ENCODE data around the gene VANGL2. TPM values are rescaled to one million over a fixed set of nuclear protein-coding genes. Genes with fewer than 3 reads are reported as not detected.

Gene VANGL2
- total and polyA plus RNA-seq, 4 donors, result 0.07 to 1.4 (median 0.12) TPM

GRCh38 chr1:160438317-160438918 lies 38.1 kb downstream of the VANGL2 start:
- peak overlapping the region; percentile 7 to 73 for H3K9ac ChIP-seq (ENCODE audit: low read depth in 1 of 2, low read length in 2 of 2)
- H3K27me3 ChIP-seq (ENCODE audit: control insufficient read depth in 4 of 4, insufficient read depth in 4 of 4, low read length in 3 of 4), result no peaks in the 10 kb centered on the region
- H3K27ac ChIP-seq (ENCODE audit: low read depth in 1 of 2, low read length in 2 of 2), result peak overlapping the region; percentile 32 to 34
- H3K4me3 ChIP-seq (ENCODE audit: low read depth in 1 of 3, low read length in 3 of 3), result peak overlapping the region in 2 of 3 donors; percentile 33 to 50
- H3K4me1 ChIP-seq (ENCODE audit: control insufficient read depth in 4 of 4, insufficient read depth in 4 of 4, low read length in 3 of 4), result peaks cover 0 to 4% (median under 1%) of the 10 kb centered on the region in 4 donors
- TF ChIP-seq TAF1 (conservative IDR thresholded peaks at IDR 0.05) (no peak), JUND (IDR thresholded peaks at IDR 0.05) (no peak), RXRA (IDR thresholded peaks at IDR 0.05) (no peak)
- WGBS, result 77% methylated on average over 4 of the region's 4 CpGs
- no peak for DNase-seq (ENCODE audit: low spot score)
- H3K9me3 ChIP-seq (ENCODE audit: control insufficient read depth in 4 of 4, low read length in 3 of 4), result no peaks in the 10 kb centered on the region
- no peaks in the 10 kb centered on the region for H3K36me3 ChIP-seq (ENCODE audit: control insufficient read depth in 4 of 4, insufficient read depth in 3 of 4, low read depth in 1 of 4, low read length in 3 of 4)

GRCh38 chr1:160438935-160439334 lies 38.6 kb downstream of the VANGL2 start:
- Histone ChIP-seq H3K4me3 (ENCODE audit: low read depth in 1 of 3, low read length in 3 of 3) (no peak overlapping the region), H3K4me1 (ENCODE audit: control insufficient read depth in 4 of 4, insufficient read depth in 4 of 4, low read length in 3 of 4) (peaks cover 0 to 4% (median under 1%) of the 10 kb centered on the region in 4 donors), H3K9ac (ENCODE audit: low read depth in 1 of 2, low read length in 2 of 2) (no peak overlapping the region), H3K9me3 (ENCODE audit: control insufficient read depth in 4 of 4, low read length in 3 of 4) (no peaks in the 10 kb centered on the region), H3K36me3 (ENCODE audit: control insufficient read depth in 4 of 4, insufficient read depth in 3 of 4, low read depth in 1 of 4, low read length in 3 of 4) (no peaks in the 10 kb centered on the region), H3K27me3 (ENCODE audit: control insufficient read depth in 4 of 4, insufficient read depth in 4 of 4, low read length in 3 of 4) (no peaks in the 10 kb centered on the region), H3K27ac (ENCODE audit: low read depth in 1 of 2, low read length in 2 of 2) (no peak overlapping the region)
- 98% methylated on average over 2 of the region's 2 CpGs for WGBS
- DNase-seq (ENCODE audit: low spot score), result no peak
- no peak for TF ChIP-seq EGR1 (IDR thresholded peaks at IDR 0.05; ENCODE audit: low read depth in 2 of 2)
- no peak for TF ChIP-seq RAD21 (IDR thresholded peaks at IDR 0.05)
- TF ChIP-seq NR2F2 (IDR thresholded peaks at IDR 0.05), result no peak
- TF ChIP-seq, protein P1, sequence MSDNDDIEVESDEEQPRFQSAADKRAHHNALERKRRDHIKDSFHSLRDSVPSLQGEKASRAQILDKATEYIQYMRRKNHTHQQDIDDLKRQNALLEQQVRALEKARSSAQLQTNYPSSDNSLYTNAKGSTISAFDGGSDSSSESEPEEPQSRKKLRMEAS (IDR thresholded peaks at IDR 0.05), result no peak
- no peak for TF ChIP-seq SP1 (IDR thresholded peaks at IDR 0.05)
- TF ChIP-seq HNF4A (conservative IDR thresholded peaks at IDR 0.05), result no peak
- TF ChIP-seq ZBTB33 (IDR thresholded peaks at IDR 0.05), result no peak
- no peak for TF ChIP-seq FOXA1 (IDR thresholded peaks at IDR 0.05)
- no peak for TF ChIP-seq GABPA (IDR thresholded peaks at IDR 0.05 in 1 of 2, conservative IDR thresholded peaks at IDR 0.05 in 1 of 2)

- Histone ChIP-seq H3K4me3 (ENCODE audit: low read depth in 1 of 3, low read length in 3 of 3) (no peak overlapping the region), H3K27ac (ENCODE audit: low read depth in 1 of 2, low read length in 2 of 2) (no peak overlapping the region), H3K4me1 (ENCODE audit: control insufficient read depth in 4 of 4, insufficient read depth in 4 of 4, low read length in 3 of 4) (peaks cover 0 to 4% (median under 1%) of the 10 kb centered on the region in 4 donors), H3K9me3 (ENCODE audit: control insufficient read depth in 4 of 4, low read length in 3 of 4) (no peaks in the 10 kb centered on the region), H3K27me3 (ENCODE audit: control insufficient read depth in 4 of 4, insufficient read depth in 4 of 4, low read length in 3 of 4) (no peaks in the 10 kb centered on the region), H3K36me3 (ENCODE audit: control insufficient read depth in 4 of 4, insufficient read depth in 3 of 4, low read depth in 1 of 4, low read length in 3 of 4) (no peaks in the 10 kb centered on the region), H3K9ac (ENCODE audit: low read depth in 1 of 2, low read length in 2 of 2) (no peak overlapping the region)
- WGBS, result 82% methylated on average over 2 of the region's 2 CpGs
- no peak for DNase-seq (ENCODE audit: low spot score)
- TF ChIP-seq GABPA (IDR thresholded peaks at IDR 0.05 in 1 of 2, conservative IDR thresholded peaks at IDR 0.05 in 1 of 2) (no peak), REST (IDR thresholded peaks at IDR 0.05) (no peak), RXRA (IDR thresholded peaks at IDR 0.05) (no peak), CTCF (IDR thresholded peaks at IDR 0.05; ENCODE audit: low read depth, low read length, missing input control) (no peak), RAD21 (IDR thresholded peaks at IDR 0.05) (no peak), SP1 (IDR thresholded peaks at IDR 0.05) (no peak), HNF4A (conservative IDR thresholded peaks at IDR 0.05) (no peak), EGR1 (IDR thresholded peaks at IDR 0.05; ENCODE audit: low read depth in 2 of 2) (no peak), TAF1 (conservative IDR thresholded peaks at IDR 0.05) (no peak), ZBTB33 (IDR thresholded peaks at IDR 0.05) (no peak)
- TF ChIP-seq, protein P1 (IDR thresholded peaks at IDR 0.05), result no peak
Measured at GRCh38 chr1:160439718-160440117, 39.4 kb downstream of the VANGL2 start.

Measured in liver (tissue), 9 donors.